ENCODE data around the gene CA7. TPM values are rescaled to one million over a fixed set of nuclear protein-coding genes. Genes with fewer than 3 reads are reported as not detected.

CA7 gene
- total and polyA plus RNA-seq, 2 donors from 2014 or later: not detected

GRCh38 chr16:66881560-66881959 is 37.3 kb downstream of the CA7 start:
- intact Hi-C loops (cut with DNase I): no loop called here
- no peaks in the 10 kb centered on the region for H3K9me3 ChIP-seq (ENCODE audit: control insufficient read depth in 2 of 3, insufficient read depth in 1 of 3, low read length in 3 of 3)
- FAIRE-seq: no peak
- peak overlapping the region in 2 of 3 donors; percentile 59 to 67 for H3K9ac ChIP-seq (ENCODE audit: low read length in 3 of 3)
- H3K4me3 ChIP-seq (ENCODE audit: low read length in 3 of 3): peak overlapping the region in 2 of 3 donors; percentile 43 to 84
- no peaks in the 10 kb centered on the region for H3K27me3 ChIP-seq (ENCODE audit: control insufficient read depth, insufficient read depth, low read length)
- peak in 1 of 5 donors; percentile 39 for DNase-seq
- TF ChIP-seq, protein P1, sequence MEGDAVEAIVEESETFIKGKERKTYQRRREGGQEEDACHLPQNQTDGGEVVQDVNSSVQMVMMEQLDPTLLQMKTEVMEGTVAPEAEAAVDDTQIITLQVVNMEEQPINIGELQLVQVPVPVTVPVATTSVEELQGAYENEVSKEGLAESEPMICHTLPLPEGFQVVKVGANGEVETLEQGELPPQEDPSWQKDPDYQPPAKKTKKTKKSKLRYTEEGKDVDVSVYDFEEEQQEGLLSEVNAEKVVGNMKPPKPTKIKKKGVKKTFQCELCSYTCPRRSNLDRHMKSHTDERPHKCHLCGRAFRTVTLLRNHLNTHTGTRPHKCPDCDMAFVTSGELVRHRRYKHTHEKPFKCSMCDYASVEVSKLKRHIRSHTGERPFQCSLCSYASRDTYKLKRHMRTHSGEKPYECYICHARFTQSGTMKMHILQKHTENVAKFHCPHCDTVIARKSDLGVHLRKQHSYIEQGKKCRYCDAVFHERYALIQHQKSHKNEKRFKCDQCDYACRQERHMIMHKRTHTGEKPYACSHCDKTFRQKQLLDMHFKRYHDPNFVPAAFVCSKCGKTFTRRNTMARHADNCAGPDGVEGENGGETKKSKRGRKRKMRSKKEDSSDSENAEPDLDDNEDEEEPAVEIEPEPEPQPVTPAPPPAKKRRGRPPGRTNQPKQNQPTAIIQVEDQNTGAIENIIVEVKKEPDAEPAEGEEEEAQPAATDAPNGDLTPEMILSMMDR (IDR thresholded peaks at IDR 0.05; ENCODE audit: borderline replicate concordance, extremely low read depth, insufficient read depth): no peak
- H3K4me1 ChIP-seq (ENCODE audit: control insufficient read depth in 2 of 3, insufficient read depth in 2 of 3, low read depth in 1 of 3, low read length in 3 of 3): peaks cover 0 to 19% (median 9%) of the 10 kb centered on the region in 3 donors
- H3K27ac ChIP-seq (ENCODE audit: low read depth in 2 of 2, low read length in 2 of 2): peak overlapping the region; percentile 5 to 22
- peaks cover 5 to 16% (median 15%) of the 10 kb centered on the region in 3 donors for H3K36me3 ChIP-seq (ENCODE audit: control insufficient read depth in 2 of 3, insufficient read depth in 3 of 3, low read length in 3 of 3)

DNA sequence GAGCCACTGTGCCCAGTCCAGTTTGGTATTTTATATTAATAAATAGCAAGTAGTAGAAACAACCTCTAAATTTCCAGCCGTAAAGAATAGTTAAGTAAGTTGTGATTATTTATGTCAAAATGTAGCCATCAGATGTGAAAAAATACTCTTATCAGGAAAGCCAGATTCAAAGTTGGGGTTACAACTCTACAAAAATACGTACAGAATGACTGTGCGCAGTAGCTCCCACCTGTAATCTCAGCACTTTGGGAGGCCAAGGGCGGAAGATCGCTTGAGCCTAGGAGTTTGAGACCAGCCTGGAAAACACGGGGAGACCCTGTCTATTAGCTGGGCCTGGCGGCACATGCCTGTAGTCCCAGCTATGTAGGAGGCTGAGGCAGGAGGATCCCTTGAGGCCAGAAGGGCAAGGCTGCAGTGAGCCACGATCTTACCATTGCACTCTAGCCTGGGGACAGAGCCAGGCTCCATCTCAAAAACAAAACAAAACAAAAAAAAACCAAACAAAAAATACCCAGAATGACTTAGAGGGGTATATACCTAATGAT is 37.8 kb downstream of the CA7 start:
- TF ChIP-seq, protein P1 (IDR thresholded peaks at IDR 0.05; ENCODE audit: borderline replicate concordance, extremely low read depth, insufficient read depth): no peak
- intact Hi-C loops (cut with DNase I): no loop called here
- Histone ChIP-seq H3K9me3 (ENCODE audit: control insufficient read depth in 2 of 3, insufficient read depth in 1 of 3, low read length in 3 of 3) (no peaks in the 10 kb centered on the region), H3K27me3 (ENCODE audit: control insufficient read depth, insufficient read depth, low read length) (no peaks in the 10 kb centered on the region), H3K9ac (ENCODE audit: low read length in 3 of 3) (no peak overlapping the region), H3K4me1 (ENCODE audit: control insufficient read depth in 2 of 3, insufficient read depth in 2 of 3, low read depth in 1 of 3, low read length in 3 of 3) (peaks cover 0 to 23% (median 9%) of the 10 kb centered on the region in 3 donors), H3K4me3 (ENCODE audit: low read length in 3 of 3) (peak overlapping the region in 1 of 3 donors; percentile 84), H3K36me3 (ENCODE audit: control insufficient read depth in 2 of 3, insufficient read depth in 3 of 3, low read length in 3 of 3) (peaks cover 5 to 18% (median 16%) of the 10 kb centered on the region in 3 donors), H3K27ac (ENCODE audit: low read depth in 2 of 2, low read length in 2 of 2) (peak overlapping the region in 1 of 2 donors; percentile 22)
- FAIRE-seq (no peak), DNase-seq (peak in 1 of 5 donors; percentile 43)

GRCh38 chr16:66882702-66883101 is 38.5 kb downstream of the CA7 start:
- H3K36me3 ChIP-seq (ENCODE audit: control insufficient read depth in 2 of 3, insufficient read depth in 3 of 3, low read length in 3 of 3): peaks cover 5 to 18% (median 16%) of the 10 kb centered on the region in 3 donors
- FAIRE-seq (no peak), DNase-seq (peak in 1 of 5 donors; percentile 12)
- no peaks in the 10 kb centered on the region for H3K9me3 ChIP-seq (ENCODE audit: control insufficient read depth in 2 of 3, insufficient read depth in 1 of 3, low read length in 3 of 3)
- TF ChIP-seq, protein P1 (IDR thresholded peaks at IDR 0.05; ENCODE audit: borderline replicate concordance, extremely low read depth, insufficient read depth): no peak
- intact Hi-C loops (cut with DNase I): no loop called here
- no peaks in the 10 kb centered on the region for H3K27me3 ChIP-seq (ENCODE audit: control insufficient read depth, insufficient read depth, low read length)
- no peak overlapping the region for H3K9ac ChIP-seq (ENCODE audit: low read length in 3 of 3)
- H3K4me1 ChIP-seq (ENCODE audit: control insufficient read depth in 2 of 3, insufficient read depth in 2 of 3, low read depth in 1 of 3, low read length in 3 of 3): peaks cover 0 to 23% (median 9%) of the 10 kb centered on the region in 3 donors
- H3K27ac ChIP-seq (ENCODE audit: low read depth in 2 of 2, low read length in 2 of 2): no peak overlapping the region
- H3K4me3 ChIP-seq (ENCODE audit: low read length in 3 of 3): no peak overlapping the region
